Transverse colon (tissue), 4 donors: Measurements from ENCODE around the gene VWC2. TPM values are rescaled to one million over a fixed set of nuclear protein-coding genes. Genes with fewer than 3 reads are reported as not detected.

Source experiments
- DNase-seq: peaks from one replicate; pipeline ENCODE4 v3.0.0-alpha.2; 2019
- H3K27ac ChIP-seq, 4 donors: fragments of 200-600 bp; sonication (generic); 2 replicates each; pipeline ENCODE4 v1.5.1; 2016 to 2018; ENCODE audit warnings: inconsistent platforms in 4 of 4
- H3K27me3 ChIP-seq: fragments of 200-600 bp; sonication (generic); 2 replicates; pipeline ENCODE4 v1.5.1; 2017; ENCODE audit warnings: inconsistent platforms
- H3K36me3 ChIP-seq, 4 donors: fragments of 200-600 bp; sonication (generic); 2 replicates each; pipeline ENCODE4 v1.5.1; 2017 to 2019; ENCODE audit warnings: inconsistent platforms in 4 of 4
- H3K4me1 ChIP-seq, 4 donors: fragments of 200-600 bp; sonication (generic); 2 replicates each; pipeline ENCODE4 v1.5.1; 2017 to 2020; ENCODE audit warnings: inconsistent platforms in 4 of 4
- H3K4me3 ChIP-seq, 4 donors: fragments of 200-600 bp; sonication (generic); 1 replicate in 1 of 4; 2 replicates in 3 of 4; pipeline versions ENCODE4 v1.5.1 to v1.6.1; 2017 to 2019; ENCODE audit warnings: inconsistent platforms in 4 of 4
- H3K9me3 ChIP-seq, 2 donors: fragments of 200-600 bp; sonication (generic); 2 replicates each; pipeline ENCODE4 v1.5.1; 2017 to 2019; ENCODE audit warnings: inconsistent platforms in 2 of 2
- EP300 ChIP-seq: sonication (generic); formaldehyde crosslinking; IDR thresholded peaks from one replicate; pipeline ENCODE4 v1.6.1; 2017; ENCODE audit warnings: antibody characterized with exemption, low read depth
- POLR2A ChIP-seq: fragments of 450-650 bp; IDR thresholded peaks from one replicate; pipeline ENCODE4 v1.6.1; 2016; ENCODE audit warnings: antibody characterized with exemption, mild to moderate bottlenecking, moderate library complexity
- POLR2AphosphoS5 ChIP-seq, 3 donors: sonication (generic); formaldehyde crosslinking; IDR thresholded peaks; one replicate each; pipeline ENCODE4 v1.6.1; 2016; ENCODE audit warnings: antibody characterized with exemption in 3 of 3
- WGBS, 2 donors: methylation state at CpG; one replicate each; pipeline ENCODE4 v1.1.5; 2018; ENCODE audit warnings: low coverage in 1 of 2; 5-methylcytosine and 5-hydroxymethylcytosine counted together
- in situ Hi-C, 4 donors: fragments of 200-750 bp; cut with MboI; loops; one replicate each; pipeline versions ENCODE4 v1.15.0 to v1.15.1; 2017; ENCODE audit warnings: low sequenced_read_pairs in 3 of 4, low pct_ligation_motif_present in 1 of 4, low pct_unique_long_range_greater_than_20kb in 1 of 4
- intact Hi-C: fragments of 100-400 bp; cut with DNase I; formaldehyde crosslinking; loops from one replicate; pipeline ENCODE4 v1.15.1; 2023; ENCODE audit warnings: low total_unique reads
- total RNA-seq, 4 donors: library from RNA; depleted of rRNA; stranded (reverse); fragments of >200 nt; gene quantifications; one replicate each; pipeline ENCODE4 v1.1.0, GENCODE V29; 2016
- TF ChIP-seq, protein P1 (sequence below), 5 experiments: fragments of 200-600 bp in 3 of 5; fragments of 450-650 bp in 2 of 5; sonication (generic) in 3 of 5; IDR thresholded peaks; 1 replicate in 2 of 5; 2 replicates in 3 of 5; pipeline ENCODE4 v1.5.1; 2016 to 2017; ENCODE audit warnings: antibody characterized with exemption in 5 of 5, inconsistent platforms in 3 of 5, mild to moderate bottlenecking in 2 of 5, moderate library complexity in 1 of 5

The VWC2 gene
- total RNA-seq, 4 donors from 2014 or later: 0.16 to 0.27 TPM; not detected in 2

DNA sequence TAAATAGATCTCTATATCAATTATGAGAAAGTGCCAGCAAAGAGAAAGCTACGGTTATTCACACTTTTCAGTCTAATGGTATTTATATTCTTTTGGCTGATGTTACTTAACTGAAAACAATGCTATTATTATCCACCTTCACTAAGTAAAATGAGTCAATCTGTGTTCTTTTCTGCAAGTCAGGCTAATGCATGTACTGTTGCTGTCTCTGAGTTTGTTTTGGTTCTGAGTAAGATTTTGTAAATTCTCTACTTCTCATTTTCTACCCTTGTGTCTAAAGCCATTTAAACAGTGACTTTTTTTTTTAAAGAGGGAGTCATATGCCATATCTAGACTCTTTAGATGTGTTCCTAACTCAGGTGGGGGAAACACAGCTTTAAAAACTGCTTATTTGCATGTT lies 7.5 kb downstream of the VWC2 start:
- in situ Hi-C loops: loop anchor here in 1 of 4 donors (25.0 kb wide), 1 partner anchor 294 kb away; no protein-coding TSS in a partner anchor
- Histone ChIP-seq H3K27ac (no peak overlapping the region), H3K9me3 (no peaks in the 10 kb centered on the region), H3K27me3 (peaks cover 11% of the 10 kb centered on the region), H3K4me3 (no peak overlapping the region), H3K4me1 (peaks cover 0 to under 1% (median 0%) of the 10 kb centered on the region in 4 donors), H3K36me3 (no peaks in the 10 kb centered on the region)
- WGBS, 2 donors: 79 to 85% methylated on average over 1 of the region's 1 CpG
- no peak for DNase-seq
- intact Hi-C loops: no loop called here
- TF ChIP-seq, protein P1, sequence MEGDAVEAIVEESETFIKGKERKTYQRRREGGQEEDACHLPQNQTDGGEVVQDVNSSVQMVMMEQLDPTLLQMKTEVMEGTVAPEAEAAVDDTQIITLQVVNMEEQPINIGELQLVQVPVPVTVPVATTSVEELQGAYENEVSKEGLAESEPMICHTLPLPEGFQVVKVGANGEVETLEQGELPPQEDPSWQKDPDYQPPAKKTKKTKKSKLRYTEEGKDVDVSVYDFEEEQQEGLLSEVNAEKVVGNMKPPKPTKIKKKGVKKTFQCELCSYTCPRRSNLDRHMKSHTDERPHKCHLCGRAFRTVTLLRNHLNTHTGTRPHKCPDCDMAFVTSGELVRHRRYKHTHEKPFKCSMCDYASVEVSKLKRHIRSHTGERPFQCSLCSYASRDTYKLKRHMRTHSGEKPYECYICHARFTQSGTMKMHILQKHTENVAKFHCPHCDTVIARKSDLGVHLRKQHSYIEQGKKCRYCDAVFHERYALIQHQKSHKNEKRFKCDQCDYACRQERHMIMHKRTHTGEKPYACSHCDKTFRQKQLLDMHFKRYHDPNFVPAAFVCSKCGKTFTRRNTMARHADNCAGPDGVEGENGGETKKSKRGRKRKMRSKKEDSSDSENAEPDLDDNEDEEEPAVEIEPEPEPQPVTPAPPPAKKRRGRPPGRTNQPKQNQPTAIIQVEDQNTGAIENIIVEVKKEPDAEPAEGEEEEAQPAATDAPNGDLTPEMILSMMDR (IDR thresholded peaks at IDR 0.05): no peak
- no peak for TF ChIP-seq POLR2A
- no peak for TF ChIP-seq POLR2AphosphoS5 (IDR thresholded peaks at IDR 0.05)
- no peak for TF ChIP-seq EP300

DNA sequence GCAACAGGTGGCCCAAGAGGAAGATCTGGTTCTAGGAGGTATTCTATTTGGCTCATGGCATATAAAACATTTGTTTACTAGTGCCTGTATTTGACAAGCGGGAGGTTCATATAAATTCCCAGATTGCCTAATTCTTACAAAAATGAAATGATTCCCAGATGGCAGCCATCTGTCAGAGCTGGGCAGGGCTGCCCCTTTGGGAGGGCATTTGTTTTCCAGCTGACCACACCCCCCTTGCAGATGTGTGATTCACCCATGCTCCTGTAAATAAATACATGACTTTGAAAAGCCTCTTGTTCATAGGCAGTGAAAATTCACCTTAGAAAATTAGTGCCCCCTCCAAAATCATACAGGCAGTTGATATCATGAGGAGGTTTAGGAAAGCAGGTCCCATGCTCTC lies 8.6 kb downstream of the VWC2 start:
- TF ChIP-seq EP300 (no peak), POLR2AphosphoS5 (IDR thresholded peaks at IDR 0.05) (no peak), POLR2A (no peak)
- TF ChIP-seq, protein P1 (IDR thresholded peaks at IDR 0.05): no peak
- no peaks in the 10 kb centered on the region for H3K9me3 ChIP-seq
- H3K4me3 ChIP-seq: no peak overlapping the region
- WGBS, 2 donors: 86% methylated on average over 1 of the region's 1 CpG; no CpG with 5 or more reads in 1 of the 2 donors
- intact Hi-C loops (no loop called here), in situ Hi-C loops (loop anchor here in 1 of 4 donors (25.0 kb wide), 1 partner anchor 295 kb away; no protein-coding TSS in a partner anchor)
- no peaks in the 10 kb centered on the region for H3K36me3 ChIP-seq
- peaks cover under 1% of the 10 kb centered on the region for H3K27me3 ChIP-seq
- no peak for DNase-seq
- no peak overlapping the region for H3K27ac ChIP-seq
- no peaks in the 10 kb centered on the region for H3K4me1 ChIP-seq

GRCh38 chr7:49783446-49783845 lies 10.0 kb downstream of the VWC2 start:
- TF ChIP-seq, protein P1 (IDR thresholded peaks at IDR 0.05): no peak
- TF ChIP-seq POLR2A (no peak), EP300 (no peak), POLR2AphosphoS5 (IDR thresholded peaks at IDR 0.05) (no peak)
- in situ Hi-C loops (loop anchor here in 1 of 4 donors (25.0 kb wide), 1 partner anchor 296 kb away; no protein-coding TSS in a partner anchor), intact Hi-C loops (no loop called here)
- no peak for DNase-seq
- Histone ChIP-seq H3K4me3 (no peak overlapping the region), H3K9me3 (no peaks in the 10 kb centered on the region), H3K27me3 (no peaks in the 10 kb centered on the region), H3K4me1 (no peaks in the 10 kb centered on the region), H3K36me3 (no peaks in the 10 kb centered on the region), H3K27ac (no peak overlapping the region)
- WGBS, 2 donors: 74 to 95% methylated on average over 3 to 7 of the region's 7 CpGs

- H3K36me3 ChIP-seq: no peaks in the 10 kb centered on the region
- 74 to 88% methylated on average over 3 to 5 of the region's 5 CpGs for WGBS, 2 donors
- in situ Hi-C loops (loop anchor here in 1 of 4 donors (25.0 kb wide), 1 partner anchor 301 kb away; no protein-coding TSS in a partner anchor), intact Hi-C loops (no loop called here)
- no peak overlapping the region for H3K4me3 ChIP-seq
- no peaks in the 10 kb centered on the region for H3K27me3 ChIP-seq
- H3K9me3 ChIP-seq: no peaks in the 10 kb centered on the region
- H3K4me1 ChIP-seq: no peaks in the 10 kb centered on the region
- TF ChIP-seq EP300 (no peak), POLR2AphosphoS5 (IDR thresholded peaks at IDR 0.05) (no peak), POLR2A (no peak)
- TF ChIP-seq, protein P1 (IDR thresholded peaks at IDR 0.05): no peak
- no peak for DNase-seq
- no peak overlapping the region for H3K27ac ChIP-seq
Observed at GRCh38 chr7:49787980-49788379, 14.5 kb downstream of the VWC2 start.
